ENCODE data around the gene SLC25A30. TPM values are rescaled to one million over a fixed set of nuclear protein-coding genes. Genes with fewer than 3 reads are reported as not detected.
A peak's percentile ranks its signal among the peaks of the same experiment; 100 is the strongest.

The SLC25A30 gene
- total and polyA plus RNA-seq, 9 of the 15 experiments (the other 6 are each of a cell fraction or from before 2014, with no cell fraction given), result 1.1 to 11.1 (median 5.6) TPM

- no peak for TF ChIP-seq MXI1 (IDR thresholded peaks at IDR 0.05; ENCODE audit: low read depth, low read length)
- TF ChIP-seq NFE2 (IDR thresholded peaks at IDR 0.05; ENCODE audit: low read depth), result no peak
- no peak for TF ChIP-seq DMBX1 (CRISPR knock-in tag; IDR thresholded peaks at IDR 0.05; ENCODE audit: borderline replicate concordance)
- TF ChIP-seq ZNF444 (CRISPR knock-in tag; IDR thresholded peaks at IDR 0.05), result no peak
- TF ChIP-seq RBM39 (optimal IDR thresholded peaks at IDR 0.05; ENCODE audit: low read depth, low read length), result no peak
- TF ChIP-seq TOE1 (IDR thresholded peaks at IDR 0.05; ENCODE audit: borderline replicate concordance), result no peak
- no peak for TF ChIP-seq TOE1 (CRISPR knock-in tag; IDR thresholded peaks at IDR 0.05; ENCODE audit: borderline replicate concordance, low read depth)
- TF ChIP-seq CEBPG (CRISPR knock-in tag; IDR thresholded peaks at IDR 0.05), result no peak
- TF ChIP-seq CEBPG (tag; conservative IDR thresholded peaks at IDR 0.05 in 1 of 2, IDR thresholded peaks at IDR 0.05 in 1 of 2), result no peak
- no peak for TF ChIP-seq TRIM25 (IDR thresholded peaks at IDR 0.05; ENCODE audit: borderline replicate concordance)
- TF ChIP-seq BMI1 (IDR thresholded peaks at IDR 0.05; ENCODE audit: low read length), result no peak
- no peak for TF ChIP-seq CUX1 (CRISPR knock-in tag; IDR thresholded peaks at IDR 0.05)
- TF ChIP-seq FIP1L1 (IDR thresholded peaks at IDR 0.05; ENCODE audit: low read depth, low read length, poor library complexity, severe bottlenecking), result peak; percentile 51
- no peak for TF ChIP-seq ZNF239 (CRISPR knock-in tag; IDR thresholded peaks at IDR 0.05)
- TF ChIP-seq E2F8 (IDR thresholded peaks at IDR 0.05; ENCODE audit: low read depth, partially characterized antibody), result peak; percentile 90
- TF ChIP-seq ID3 (CRISPR knock-in tag; IDR thresholded peaks at IDR 0.05), result no peak
- no peak for TF ChIP-seq ID3 (tag; IDR thresholded peaks at IDR 0.05)
- no peak for TF ChIP-seq SMC3 (conservative IDR thresholded peaks at IDR 0.05; ENCODE audit: insufficient read depth, low read depth, low read length)
These were observed 46.7 kb upstream of the SLC25A30 start, which contains the start of gene COG3 (continued) for GRCh38 chr13:45464687-45465453.

Measured in K562 (cell line).